Adipocyte (in vitro differentiated cells): ENCODE data around the gene SLC6A4.
"Not testable (repeated sequence)": the region's sequence is repeated elsewhere in the genome, so short reads cannot be mapped to it uniquely, and the experiment has no call there.

Source experiments
- DNase-seq: peaks from one replicate; pipeline ENCODE4 v3.0.0-alpha.2; 2015; ENCODE audit warnings: low read depth
- H3K27me3 ChIP-seq: replicated peaks from 2 replicates; pipeline ENCODE4 v1.7.0; 2013; ENCODE audit warnings: mild to moderate bottlenecking, low read length, moderate library complexity; ENCODE audit not compliant: control insufficient read depth, insufficient read depth
- H3K36me3 ChIP-seq: 2 replicates; pipeline ENCODE4 v1.7.0; 2013; ENCODE audit warnings: low read length, mild to moderate bottlenecking, moderate library complexity; ENCODE audit not compliant: control insufficient read depth, insufficient read depth, severe bottlenecking
- H3K4me1 ChIP-seq: 2 replicates; pipeline ENCODE4 v1.7.0; 2013; ENCODE audit warnings: mild to moderate bottlenecking, low read length, moderate library complexity; ENCODE audit not compliant: control insufficient read depth, insufficient read depth
- H3K4me3 ChIP-seq: 2 replicates; pipeline ENCODE4 v1.7.0; 2013; ENCODE audit warnings: mild to moderate bottlenecking, low read length, moderate library complexity
- H3K9ac ChIP-seq: 2 replicates; pipeline ENCODE4 v1.7.0; 2013; ENCODE audit warnings: mild to moderate bottlenecking, low read length, moderate library complexity
- H3K9me3 ChIP-seq: 2 replicates; pipeline ENCODE4 v1.7.0; 2013; ENCODE audit warnings: mild to moderate bottlenecking, low read length, moderate library complexity; ENCODE audit not compliant: control insufficient read depth

The SLC6A4 gene

DNA sequence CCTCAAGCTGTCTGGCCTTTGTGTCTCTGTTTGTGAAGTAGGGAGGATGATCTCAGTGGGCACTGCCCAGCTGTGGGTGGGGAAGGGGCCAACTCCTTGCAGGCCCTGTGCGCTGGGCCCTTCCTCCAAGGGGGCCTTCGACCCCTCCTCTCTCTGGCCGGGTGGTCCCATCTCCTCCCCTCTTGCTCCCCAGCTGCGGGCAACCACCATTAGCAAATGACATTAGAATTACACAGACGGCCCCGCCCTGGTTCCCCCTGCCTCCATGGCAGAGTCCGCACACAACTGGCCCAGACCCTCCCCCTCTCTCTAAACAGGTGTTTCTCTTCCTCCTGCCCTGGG lies 2.5 kb upstream of the SLC6A4 start:
- DNase-seq, result no peak
- no peak overlapping the region for H3K9ac ChIP-seq
- peaks cover 26% of the 10 kb centered on the region for H3K27me3 ChIP-seq
- H3K4me3 ChIP-seq, result no peak overlapping the region
- peaks cover 10% of the 10 kb centered on the region for H3K4me1 ChIP-seq
- no peaks in the 10 kb centered on the region for H3K36me3 ChIP-seq
- H3K9me3 ChIP-seq, result peaks cover 3% of the 10 kb centered on the region

GRCh38 chr17:30237296-30238002 lies 2.0 kb upstream of the SLC6A4 start:
- H3K4me1 ChIP-seq, result peaks cover 10% of the 10 kb centered on the region
- H3K9ac ChIP-seq, result no peak overlapping the region
- no peak overlapping the region for H3K4me3 ChIP-seq
- H3K27me3 ChIP-seq, result peaks cover 26% of the 10 kb centered on the region
- DNase-seq, result no peak
- no peaks in the 10 kb centered on the region for H3K36me3 ChIP-seq
- peaks cover 3% of the 10 kb centered on the region for H3K9me3 ChIP-seq

- Histone ChIP-seq H3K27me3 (peaks cover 26% of the 10 kb centered on the region), H3K9me3 (peaks cover 3% of the 10 kb centered on the region), H3K4me1 (peaks cover 10% of the 10 kb centered on the region), H3K36me3 (no peaks in the 10 kb centered on the region), H3K4me3 (peak overlapping the region; percentile 56), H3K9ac (no peak overlapping the region)
- peak; percentile 23 for DNase-seq
These were observed 1.3 kb upstream of the SLC6A4 start for GRCh38 chr17:30236766-30237165.

DNA sequence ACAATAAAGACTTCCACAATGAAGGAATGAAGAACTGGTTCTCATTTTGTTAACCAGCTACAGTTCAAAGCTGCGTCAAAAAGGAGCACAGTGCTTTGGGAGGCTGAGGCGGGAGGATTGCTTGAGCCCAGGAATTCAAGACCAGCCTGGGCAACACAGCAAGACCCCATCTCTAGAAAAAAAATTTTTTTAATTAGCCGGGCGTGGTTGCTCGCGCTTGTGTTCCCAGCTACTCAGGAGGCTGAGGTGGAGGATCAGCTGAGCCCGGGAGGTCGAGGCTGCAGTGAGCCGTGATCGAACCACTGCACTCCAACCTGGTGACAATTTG lies 764 bp upstream of the SLC6A4 start:
- H3K4me1 ChIP-seq, result peaks cover 10% of the 10 kb centered on the region
- H3K36me3 ChIP-seq, result no peaks in the 10 kb centered on the region
- DNase-seq, result no peak
- H3K27me3 ChIP-seq, result peaks cover 26% of the 10 kb centered on the region
- H3K9me3 ChIP-seq, result peaks cover 3% of the 10 kb centered on the region
- no peak overlapping the region for H3K9ac ChIP-seq
- peak overlapping the region; percentile 77 for H3K4me3 ChIP-seq

DNA sequence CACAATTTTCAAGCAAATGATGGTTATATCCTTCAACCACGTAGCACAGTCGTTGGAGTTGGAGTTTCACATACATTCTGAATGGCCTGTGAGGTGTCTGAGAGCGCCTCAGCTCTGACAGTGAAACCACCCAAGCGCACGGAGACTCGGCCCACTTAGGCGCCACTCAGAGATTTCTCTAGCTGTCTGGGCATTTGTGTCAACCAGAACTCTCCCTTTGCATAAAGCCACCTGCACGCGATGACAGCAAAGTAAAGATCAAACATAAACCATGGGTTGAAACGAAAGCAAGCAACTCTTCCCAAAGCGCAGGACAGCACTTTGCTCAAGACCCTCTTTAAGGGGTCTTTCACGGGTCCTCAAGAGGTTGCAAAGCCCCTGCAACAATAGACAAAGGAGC lies 533 bp downstream of the SLC6A4 start:
- H3K36me3 ChIP-seq, result no peaks in the 10 kb centered on the region
- DNase-seq, result no peak
- peaks cover 30% of the 10 kb centered on the region for H3K27me3 ChIP-seq
- peak overlapping the region; percentile 77 for H3K4me3 ChIP-seq
- H3K9ac ChIP-seq, result no peak overlapping the region
- peaks cover under 1% of the 10 kb centered on the region for H3K9me3 ChIP-seq
- peaks cover 10% of the 10 kb centered on the region for H3K4me1 ChIP-seq

DNA sequence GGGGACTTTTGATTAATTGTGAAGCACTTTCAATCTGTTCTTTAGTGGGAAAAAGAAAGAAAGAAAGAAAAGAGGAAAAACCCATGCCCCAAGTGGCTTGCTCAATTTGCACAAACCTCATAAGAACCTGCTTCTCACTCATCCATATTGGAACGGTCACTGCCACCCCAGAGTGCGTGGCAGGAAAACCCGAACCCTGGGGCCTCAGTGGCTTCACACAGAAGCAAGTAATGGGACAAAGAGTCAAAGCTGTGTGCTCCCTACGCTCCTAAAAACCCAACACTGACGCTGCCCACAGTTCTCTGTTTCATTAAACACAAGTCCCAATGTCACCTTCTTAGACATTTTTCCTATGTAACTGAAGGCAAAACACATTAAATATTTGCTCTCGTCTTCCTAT lies 1.2 kb downstream of the SLC6A4 start:
- no peak for DNase-seq
- H3K9me3 ChIP-seq, result no peaks in the 10 kb centered on the region
- H3K4me1 ChIP-seq, result peaks cover 10% of the 10 kb centered on the region
- H3K27me3 ChIP-seq, result peaks cover 26% of the 10 kb centered on the region
- no peaks in the 10 kb centered on the region for H3K36me3 ChIP-seq
- no peak overlapping the region for H3K9ac ChIP-seq
- no peak overlapping the region for H3K4me3 ChIP-seq

DNA sequence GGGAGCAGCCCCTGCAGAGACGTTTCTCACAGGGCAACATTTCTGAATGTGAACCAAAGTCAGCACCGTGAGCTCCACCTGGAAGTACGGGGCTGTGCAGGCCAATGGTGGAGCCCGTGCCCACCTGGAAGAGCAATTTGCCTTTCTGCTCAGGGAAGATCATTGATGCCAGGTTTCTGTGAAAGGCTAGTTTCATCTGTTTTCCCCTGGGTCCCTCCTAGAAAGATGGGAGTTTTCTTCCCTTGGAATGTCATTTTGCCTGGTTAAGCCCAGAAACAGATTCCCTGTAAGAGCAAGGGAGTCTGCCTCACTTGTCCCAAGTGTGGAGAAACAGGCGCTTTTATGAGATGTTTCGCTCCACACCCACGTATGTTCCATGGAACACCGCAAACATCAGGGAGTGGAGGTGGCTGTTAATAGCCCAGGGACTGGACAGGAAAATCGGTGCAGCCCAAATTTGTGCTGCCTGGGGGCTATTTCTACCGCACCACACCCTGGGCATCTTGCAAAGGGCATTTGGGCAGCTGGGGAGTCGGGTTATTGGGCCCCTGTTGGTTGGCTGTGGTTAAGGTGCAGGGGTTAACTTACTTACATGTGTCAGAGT lies 2.6 kb downstream of the SLC6A4 start:
- Histone ChIP-seq H3K9ac (no peak overlapping the region), H3K36me3 (no peaks in the 10 kb centered on the region), H3K4me3 (no peak overlapping the region), H3K4me1 (peaks cover 10% of the 10 kb centered on the region), H3K9me3 (no peaks in the 10 kb centered on the region), H3K27me3 (peaks cover 16% of the 10 kb centered on the region)
- DNase-seq, result no peak

DNA sequence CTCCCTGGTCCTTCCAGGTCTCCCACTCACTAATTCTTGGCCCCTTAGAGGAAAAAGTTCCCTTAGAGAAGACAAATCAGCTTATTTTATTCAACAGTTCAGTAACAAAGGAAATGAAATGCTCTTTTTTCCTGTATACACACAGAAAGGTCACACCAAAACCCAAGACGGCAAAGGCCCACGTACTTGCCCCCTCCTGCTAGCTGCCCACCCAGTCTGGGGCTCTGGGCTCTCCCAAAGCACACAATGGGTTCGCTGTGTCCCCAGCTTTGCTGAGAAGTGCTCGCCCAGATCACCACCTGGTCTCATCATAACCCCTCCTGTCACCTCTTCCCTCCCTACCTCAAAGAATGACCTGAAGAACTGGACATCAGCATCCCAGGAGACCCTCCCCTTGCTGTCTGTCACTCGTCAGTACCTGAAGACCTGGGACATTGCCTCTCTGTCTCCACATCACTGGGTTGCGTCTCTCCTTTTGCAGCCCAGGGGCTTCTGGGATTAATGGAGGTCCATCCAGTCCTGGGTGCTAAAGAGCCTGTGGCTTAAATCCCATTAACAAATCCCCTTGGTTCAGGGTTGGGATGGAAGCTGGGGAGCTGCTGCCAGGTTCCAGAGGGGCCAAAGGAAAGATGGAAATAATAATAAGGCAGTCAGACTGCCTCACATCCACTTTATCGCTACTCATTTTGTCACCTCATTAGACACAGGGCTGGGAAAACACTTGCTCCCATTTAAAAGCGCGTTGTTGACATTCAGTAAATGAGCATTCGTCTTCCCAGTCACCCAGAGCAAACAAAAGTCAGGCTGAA lies 3.3 kb downstream of the SLC6A4 start:
- Histone ChIP-seq H3K9ac (no peak overlapping the region), H3K27me3 (peaks cover 9% of the 10 kb centered on the region), H3K9me3 (no peaks in the 10 kb centered on the region), H3K4me3 (no peak overlapping the region), H3K36me3 (no peaks in the 10 kb centered on the region), H3K4me1 (peaks cover 10% of the 10 kb centered on the region)
- DNase-seq, result no peak

GRCh38 chr17:30230596-30231125 lies 4.8 kb downstream of the SLC6A4 start:
- Histone ChIP-seq H3K9me3 (no peaks in the 10 kb centered on the region), H3K9ac (no peak overlapping the region), H3K4me3 (no peak overlapping the region), H3K27me3 (peaks cover 14% of the 10 kb centered on the region), H3K4me1 (peaks cover 4% of the 10 kb centered on the region), H3K36me3 (no peaks in the 10 kb centered on the region)
- DNase-seq, result no peak

- not testable (repeated sequence) for H3K9me3 ChIP-seq, H3K4me3 ChIP-seq, DNase-seq, H3K9ac ChIP-seq, H3K4me1 ChIP-seq, H3K36me3 ChIP-seq
- H3K27me3 ChIP-seq, result peaks cover 10% of the 10 kb centered on the region
These were observed 5.5 kb downstream of the SLC6A4 start for GRCh38 chr17:30230009-30230408.

GRCh38 chr17:30229012-30229411 lies 6.5 kb downstream of the SLC6A4 start:
- DNase-seq, result peak; percentile 41
- Histone ChIP-seq H3K4me3 (peak overlapping the region; percentile 14), H3K9me3 (no peaks in the 10 kb centered on the region), H3K27me3 (peaks cover 10% of the 10 kb centered on the region), H3K36me3 (no peaks in the 10 kb centered on the region), H3K4me1 (no peaks in the 10 kb centered on the region), H3K9ac (no peak overlapping the region)
